Prostate gland (tissue), 2 donors: ENCODE measurements around the gene WDR87.

ENCODE experiments used
- CTCF ChIP-seq, 4 experiments: fragments of 200-600 bp in 2 of 4; fragments of 450-650 bp in 2 of 4; sonication (generic) in 2 of 4; IDR thresholded peaks; 1 replicate in 3 of 4; 2 replicates in 1 of 4; pipeline ENCODE4 v1.5.1; 2016 to 2019; ENCODE audit warnings: antibody characterized with exemption in 4 of 4, mild to moderate bottlenecking in 2 of 4, moderate library complexity in 2 of 4
- POLR2AphosphoS5 ChIP-seq: sonication (generic); formaldehyde crosslinking; IDR thresholded peaks from one replicate; pipeline ENCODE4 v1.6.1; 2017; ENCODE audit warnings: antibody characterized with exemption

GRCh38 chr19:37899966-37900365, 6.4 kb downstream of the WDR87 start:
- TF ChIP-seq CTCF (IDR thresholded peaks at IDR 0.05) (no peak), POLR2AphosphoS5 (no peak)
